ENCODE measurements around the gene SOX9.

The SOX9 gene

GRCh38 chr17:72125226-72125651, 4.4 kb downstream of the SOX9 start:
- H3K27me3 ChIP-seq (ENCODE audit: control insufficient read depth in 2 of 2, insufficient read depth in 2 of 2, low read length in 2 of 2), result peaks cover 0 to 3% of the 10 kb centered on the region in 2 donors
- H3K27ac ChIP-seq (ENCODE audit: low read depth in 2 of 2, low read length in 2 of 2), result peak overlapping the region in 1 of 2 donors; percentile 27
- no peak overlapping the region for H3K4me3 ChIP-seq (ENCODE audit: low read length in 2 of 2)
- no peaks in the 10 kb centered on the region for H3K9me3 ChIP-seq (ENCODE audit: control insufficient read depth in 2 of 2, low read length in 2 of 2)
- H3K9ac ChIP-seq (ENCODE audit: low read depth in 1 of 2, low read length in 2 of 2), result peak overlapping the region in 1 of 2 donors; percentile 41
- peaks cover 7 to 29% of the 10 kb centered on the region in 2 donors for H3K4me1 ChIP-seq (ENCODE audit: control insufficient read depth in 2 of 2, insufficient read depth in 2 of 2, low read length in 2 of 2)
- H3K36me3 ChIP-seq (ENCODE audit: control insufficient read depth in 2 of 2, insufficient read depth in 2 of 2, low read length in 2 of 2), result peaks cover 0 to 6% of the 10 kb centered on the region in 2 donors

GRCh38 chr17:72125742-72126141, 4.9 kb downstream of the SOX9 start:
- no peak overlapping the region for H3K27ac ChIP-seq (ENCODE audit: low read depth in 2 of 2, low read length in 2 of 2)

GRCh38 chr17:72126575-72127486, 6.0 kb downstream of the SOX9 start:
- no peak overlapping the region for H3K4me3 ChIP-seq (ENCODE audit: low read length in 2 of 2)
- H3K36me3 ChIP-seq (ENCODE audit: control insufficient read depth in 2 of 2, insufficient read depth in 2 of 2, low read length in 2 of 2), result peaks cover 0 to 6% of the 10 kb centered on the region in 2 donors
- peak overlapping the region in 1 of 2 donors; percentile 24 for H3K9ac ChIP-seq (ENCODE audit: low read depth in 1 of 2, low read length in 2 of 2)
- peaks cover 3 to 26% of the 10 kb centered on the region in 2 donors for H3K4me1 ChIP-seq (ENCODE audit: control insufficient read depth in 2 of 2, insufficient read depth in 2 of 2, low read length in 2 of 2)
- peak overlapping the region; percentile 52 to 63 for H3K27ac ChIP-seq (ENCODE audit: low read depth in 2 of 2, low read length in 2 of 2)
- H3K27me3 ChIP-seq (ENCODE audit: control insufficient read depth in 2 of 2, insufficient read depth in 2 of 2, low read length in 2 of 2), result peaks cover 0 to 3% of the 10 kb centered on the region in 2 donors
- no peaks in the 10 kb centered on the region for H3K9me3 ChIP-seq (ENCODE audit: control insufficient read depth in 2 of 2, low read length in 2 of 2)

More at GRCh38 chr17:72125742-72126141, 4.9 kb downstream of the SOX9 start:
- Histone ChIP-seq H3K27me3 (ENCODE audit: control insufficient read depth in 2 of 2, insufficient read depth in 2 of 2, low read length in 2 of 2) (peaks cover 0 to 3% of the 10 kb centered on the region in 2 donors), H3K36me3 (ENCODE audit: control insufficient read depth in 2 of 2, insufficient read depth in 2 of 2, low read length in 2 of 2) (peaks cover 0 to 6% of the 10 kb centered on the region in 2 donors), H3K9ac (ENCODE audit: low read depth in 1 of 2, low read length in 2 of 2) (peak overlapping the region in 1 of 2 donors; percentile 28), H3K4me1 (ENCODE audit: control insufficient read depth in 2 of 2, insufficient read depth in 2 of 2, low read length in 2 of 2) (peaks cover 7 to 26% of the 10 kb centered on the region in 2 donors), H3K4me3 (ENCODE audit: low read length in 2 of 2) (no peak overlapping the region), H3K9me3 (ENCODE audit: control insufficient read depth in 2 of 2, low read length in 2 of 2) (no peaks in the 10 kb centered on the region)

- no peak overlapping the region for H3K27ac ChIP-seq (ENCODE audit: low read depth in 2 of 2, low read length in 2 of 2)
- peaks cover 0 to 2% of the 10 kb centered on the region in 2 donors for H3K36me3 ChIP-seq (ENCODE audit: control insufficient read depth in 2 of 2, insufficient read depth in 2 of 2, low read length in 2 of 2)
- no peak overlapping the region for H3K4me3 ChIP-seq (ENCODE audit: low read length in 2 of 2)
- peaks cover 3 to 19% of the 10 kb centered on the region in 2 donors for H3K4me1 ChIP-seq (ENCODE audit: control insufficient read depth in 2 of 2, insufficient read depth in 2 of 2, low read length in 2 of 2)
- no peaks in the 10 kb centered on the region for H3K9me3 ChIP-seq (ENCODE audit: control insufficient read depth in 2 of 2, low read length in 2 of 2)
- H3K27me3 ChIP-seq (ENCODE audit: control insufficient read depth in 2 of 2, insufficient read depth in 2 of 2, low read length in 2 of 2), result no peaks in the 10 kb centered on the region
- no peak overlapping the region for H3K9ac ChIP-seq (ENCODE audit: low read depth in 1 of 2, low read length in 2 of 2)
These were observed 7.2 kb downstream of the SOX9 start for GRCh38 chr17:72128039-72128438.

GRCh38 chr17:72134608-72135394, 14.0 kb downstream of the SOX9 start:
- Histone ChIP-seq H3K36me3 (ENCODE audit: control insufficient read depth in 2 of 2, insufficient read depth in 2 of 2, low read length in 2 of 2) (no peaks in the 10 kb centered on the region), H3K4me1 (ENCODE audit: control insufficient read depth in 2 of 2, insufficient read depth in 2 of 2, low read length in 2 of 2) (no peaks in the 10 kb centered on the region), H3K4me3 (ENCODE audit: low read length in 2 of 2) (no peak overlapping the region), H3K27me3 (ENCODE audit: control insufficient read depth in 2 of 2, insufficient read depth in 2 of 2, low read length in 2 of 2) (no peaks in the 10 kb centered on the region), H3K27ac (ENCODE audit: low read depth in 2 of 2, low read length in 2 of 2) (no peak overlapping the region), H3K9ac (ENCODE audit: low read depth in 1 of 2, low read length in 2 of 2) (no peak overlapping the region), H3K9me3 (ENCODE audit: control insufficient read depth in 2 of 2, low read length in 2 of 2) (no peaks in the 10 kb centered on the region)

GRCh38 chr17:72135546-72136325, 14.9 kb downstream of the SOX9 start:
- H3K27ac ChIP-seq (ENCODE audit: low read depth in 2 of 2, low read length in 2 of 2), result no peak overlapping the region
- H3K27me3 ChIP-seq (ENCODE audit: control insufficient read depth in 2 of 2, insufficient read depth in 2 of 2, low read length in 2 of 2), result no peaks in the 10 kb centered on the region
- H3K36me3 ChIP-seq (ENCODE audit: control insufficient read depth in 2 of 2, insufficient read depth in 2 of 2, low read length in 2 of 2), result no peaks in the 10 kb centered on the region
- H3K4me1 ChIP-seq (ENCODE audit: control insufficient read depth in 2 of 2, insufficient read depth in 2 of 2, low read length in 2 of 2), result no peaks in the 10 kb centered on the region
- H3K4me3 ChIP-seq (ENCODE audit: low read length in 2 of 2), result no peak overlapping the region
- H3K9me3 ChIP-seq (ENCODE audit: control insufficient read depth in 2 of 2, low read length in 2 of 2), result no peaks in the 10 kb centered on the region
- H3K9ac ChIP-seq (ENCODE audit: low read depth in 1 of 2, low read length in 2 of 2), result no peak overlapping the region

- no peaks in the 10 kb centered on the region for H3K36me3 ChIP-seq (ENCODE audit: control insufficient read depth in 2 of 2, insufficient read depth in 2 of 2, low read length in 2 of 2)
- H3K4me3 ChIP-seq (ENCODE audit: low read length in 2 of 2), result no peak overlapping the region
- H3K4me1 ChIP-seq (ENCODE audit: control insufficient read depth in 2 of 2, insufficient read depth in 2 of 2, low read length in 2 of 2), result no peaks in the 10 kb centered on the region
- H3K27ac ChIP-seq (ENCODE audit: low read depth in 2 of 2, low read length in 2 of 2), result no peak overlapping the region
- H3K27me3 ChIP-seq (ENCODE audit: control insufficient read depth in 2 of 2, insufficient read depth in 2 of 2, low read length in 2 of 2), result no peaks in the 10 kb centered on the region
- H3K9ac ChIP-seq (ENCODE audit: low read depth in 1 of 2, low read length in 2 of 2), result no peak overlapping the region
- no peaks in the 10 kb centered on the region for H3K9me3 ChIP-seq (ENCODE audit: control insufficient read depth in 2 of 2, low read length in 2 of 2)
These were observed 15.9 kb downstream of the SOX9 start for GRCh38 chr17:72136692-72137091.

GRCh38 chr17:72137161-72137560, 16.3 kb downstream of the SOX9 start:
- H3K36me3 ChIP-seq (ENCODE audit: control insufficient read depth in 2 of 2, insufficient read depth in 2 of 2, low read length in 2 of 2), result no peaks in the 10 kb centered on the region
- H3K4me1 ChIP-seq (ENCODE audit: control insufficient read depth in 2 of 2, insufficient read depth in 2 of 2, low read length in 2 of 2), result no peaks in the 10 kb centered on the region
- H3K27ac ChIP-seq (ENCODE audit: low read depth in 2 of 2, low read length in 2 of 2), result no peak overlapping the region
- no peak overlapping the region for H3K4me3 ChIP-seq (ENCODE audit: low read length in 2 of 2)
- H3K9ac ChIP-seq (ENCODE audit: low read depth in 1 of 2, low read length in 2 of 2), result no peak overlapping the region
- H3K9me3 ChIP-seq (ENCODE audit: control insufficient read depth in 2 of 2, low read length in 2 of 2), result no peaks in the 10 kb centered on the region
- H3K27me3 ChIP-seq (ENCODE audit: control insufficient read depth in 2 of 2, insufficient read depth in 2 of 2, low read length in 2 of 2), result no peaks in the 10 kb centered on the region

- Histone ChIP-seq H3K4me1 (ENCODE audit: control insufficient read depth in 2 of 2, insufficient read depth in 2 of 2, low read length in 2 of 2) (peaks cover 0 to 10% of the 10 kb centered on the region in 2 donors), H3K4me3 (ENCODE audit: low read length in 2 of 2) (no peak overlapping the region), H3K9me3 (ENCODE audit: control insufficient read depth in 2 of 2, low read length in 2 of 2) (no peaks in the 10 kb centered on the region)
These were observed 18.4 kb downstream of the SOX9 start for GRCh38 chr17:72139212-72139611.

More at GRCh38 chr17:72139212-72139611, 18.4 kb downstream of the SOX9 start:
- no peak overlapping the region for H3K9ac ChIP-seq (ENCODE audit: low read depth in 1 of 2, low read length in 2 of 2)
- no peaks in the 10 kb centered on the region for H3K27me3 ChIP-seq (ENCODE audit: control insufficient read depth in 2 of 2, insufficient read depth in 2 of 2, low read length in 2 of 2)
- H3K27ac ChIP-seq (ENCODE audit: low read depth in 2 of 2, low read length in 2 of 2), result no peak overlapping the region
- H3K36me3 ChIP-seq (ENCODE audit: control insufficient read depth in 2 of 2, insufficient read depth in 2 of 2, low read length in 2 of 2), result no peaks in the 10 kb centered on the region
